HG02763 (cell line): ENCODE data around the gene GNAQ.
"Not testable (repeated sequence)": the region's sequence is repeated elsewhere in the genome, so short reads cannot be mapped to it uniquely, and the experiment has no call there.

Experiments
- ATAC-seq: cut with Tn5 transposase; IDR thresholded peaks from one replicate; pipeline ENCODE4 v1.9.1; 2021; ENCODE audit warnings: mild to moderate bottlenecking, moderate library complexity; ENCODE audit not compliant: unreplicated experiment

The GNAQ gene

DNA sequence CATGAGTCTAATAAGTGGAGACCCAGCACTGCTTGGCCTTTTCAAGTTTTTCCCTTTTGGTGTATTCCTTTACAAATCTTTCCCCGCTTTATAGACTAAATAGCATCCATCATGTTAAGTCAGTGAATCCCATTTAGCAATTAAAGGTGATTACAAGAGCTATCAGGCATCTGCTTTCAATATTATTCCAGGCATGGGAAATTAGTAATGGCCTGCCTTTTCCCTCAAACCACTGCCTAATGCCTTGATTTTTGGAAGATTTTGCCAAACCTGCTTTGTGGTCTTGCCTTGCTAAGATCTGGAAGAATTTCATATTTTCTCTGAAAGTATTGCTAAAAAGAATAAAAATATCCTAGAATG, 280.6 kb downstream of the GNAQ start:
- ATAC-seq = no peak

- ATAC-seq = no peak
These were observed 281.3 kb downstream of the GNAQ start for GRCh38 chr9:77750284-77750683.

DNA sequence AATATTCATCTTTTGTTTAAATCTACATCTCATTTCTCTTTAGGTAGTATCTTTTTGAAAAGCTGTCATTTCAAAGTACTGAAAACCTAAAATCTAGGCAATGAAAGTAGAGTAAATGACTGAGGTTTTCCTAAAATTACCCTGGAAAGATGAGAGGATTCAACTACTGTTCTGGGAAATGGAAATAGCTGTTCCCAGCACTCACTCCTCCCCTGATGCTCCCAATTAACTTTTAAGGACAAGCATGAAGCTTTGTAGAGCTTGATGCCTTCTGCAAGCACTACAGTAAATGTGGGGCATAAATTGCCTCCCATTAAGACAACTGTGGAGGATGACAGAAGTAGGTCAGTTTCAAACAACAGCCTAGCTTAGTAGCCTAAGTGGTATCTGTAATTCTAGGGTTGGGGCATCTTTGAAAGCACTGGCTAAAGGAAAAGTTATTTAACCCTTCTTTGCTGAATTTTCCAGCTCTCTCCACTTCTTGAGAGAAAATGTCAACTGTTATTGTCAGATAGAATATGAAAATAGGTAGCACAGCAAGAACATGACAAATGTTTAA, 283.3 kb downstream of the GNAQ start:
- ATAC-seq = no peak

DNA sequence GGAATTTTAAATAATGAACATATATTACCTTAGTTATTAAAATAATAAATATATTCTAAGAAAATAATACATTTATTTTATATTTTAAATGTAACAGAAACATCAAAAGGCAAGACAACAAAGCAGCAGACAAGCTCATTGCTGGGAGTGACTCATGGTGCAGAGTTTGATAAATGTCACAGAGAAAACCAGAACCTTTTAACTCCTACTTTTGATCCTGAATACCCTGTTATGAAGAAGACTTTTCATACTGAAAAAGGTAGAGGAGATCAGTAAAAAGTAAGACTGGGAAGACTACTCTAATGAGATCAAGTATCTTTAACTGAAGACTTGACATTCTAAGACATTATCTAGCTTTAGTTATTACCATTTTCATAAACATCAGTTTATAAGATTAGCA, 284.4 kb downstream of the GNAQ start:
- no peak for ATAC-seq

DNA sequence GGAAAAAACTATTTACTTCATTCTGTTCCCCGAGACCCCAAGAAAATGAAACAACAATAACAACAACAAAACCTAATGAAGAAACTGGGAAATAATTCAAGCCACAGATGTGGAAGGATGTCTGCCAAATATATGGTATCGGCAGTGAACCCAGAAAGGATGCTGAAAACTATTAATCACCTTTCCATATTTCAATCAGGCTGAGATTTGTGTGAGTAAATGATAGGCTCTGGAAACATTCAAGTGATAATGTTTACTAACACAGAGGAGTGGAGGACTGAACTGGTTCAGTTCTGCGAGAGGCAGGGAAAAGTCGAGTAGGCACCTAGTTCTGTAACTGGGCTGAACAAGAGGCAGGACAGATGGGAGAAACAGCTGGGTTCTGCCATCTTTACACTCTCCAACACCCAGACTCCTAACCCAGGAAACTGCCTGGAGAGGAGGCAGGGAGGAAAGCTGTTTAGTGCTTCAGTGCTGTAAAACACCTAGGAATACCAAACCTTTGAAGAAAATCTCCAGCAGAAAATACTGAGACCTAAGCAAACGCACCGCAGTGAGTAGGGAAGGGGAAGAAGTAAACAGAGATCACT, 286.7 kb downstream of the GNAQ start:
- no peak for ATAC-seq

DNA sequence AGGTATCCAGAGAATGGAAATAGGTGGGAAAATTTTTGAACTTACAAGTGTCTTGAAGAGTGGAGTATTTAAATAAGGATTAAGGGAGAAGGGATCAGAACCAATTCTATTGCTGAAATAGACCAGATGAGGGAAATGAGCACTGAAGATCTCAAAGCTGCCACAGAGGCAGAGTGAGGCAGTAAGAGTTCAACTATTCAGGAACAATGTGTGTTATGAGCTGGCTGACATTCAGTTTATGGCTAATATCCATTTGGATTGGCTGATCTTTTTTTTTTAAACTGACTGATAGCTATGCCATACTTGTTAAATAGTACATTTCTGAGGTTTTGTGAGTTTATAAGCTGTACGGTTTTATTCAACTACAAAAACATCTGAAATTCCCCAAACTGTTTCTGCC, 288.2 kb downstream of the GNAQ start:
- no peak for ATAC-seq

DNA sequence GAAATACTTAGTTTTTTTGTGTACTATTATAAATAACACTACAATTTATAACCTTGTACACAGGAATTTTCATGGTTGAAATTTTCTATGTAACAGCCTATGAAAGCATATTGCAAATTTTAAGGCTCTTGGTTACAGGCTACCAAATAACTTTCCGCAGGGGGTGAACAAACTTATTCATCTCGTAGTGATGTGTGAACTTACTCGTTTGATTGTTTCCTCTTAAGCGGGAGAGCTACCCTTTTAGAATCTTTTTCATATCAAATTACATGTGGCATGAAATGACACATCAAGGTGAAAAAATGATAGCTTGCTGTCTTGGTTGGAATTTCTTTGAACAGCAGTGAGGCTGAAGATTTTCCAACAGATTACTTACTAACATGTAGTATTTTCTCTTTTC, 292.7 kb downstream of the GNAQ start:
- ATAC-seq = no peak

GRCh38 chr9:77735494-77735893, 296.1 kb downstream of the GNAQ start:
- no peak for ATAC-seq

DNA sequence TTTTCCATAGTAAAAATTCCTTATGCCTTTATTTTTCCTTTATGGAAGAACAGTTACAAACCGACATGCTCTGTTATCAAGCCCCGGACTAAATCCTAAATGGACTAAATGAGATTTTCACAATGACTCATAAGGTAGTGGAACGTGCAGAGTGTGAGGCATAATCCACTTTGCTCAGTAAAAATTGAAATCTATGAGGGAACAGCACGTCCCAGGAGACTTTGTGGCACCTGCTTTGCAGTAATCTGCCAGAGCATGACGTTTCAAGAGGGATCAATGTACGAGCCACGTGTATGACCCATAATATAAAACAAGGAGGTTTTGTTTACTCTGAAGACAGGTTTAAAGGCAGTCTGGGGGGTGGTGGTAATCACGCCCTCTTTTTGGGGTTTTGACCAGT, 299.7 kb downstream of the GNAQ start:
- ATAC-seq = no peak

GRCh38 chr9:77731008-77731698, 300.5 kb downstream of the GNAQ start:
- no peak for ATAC-seq

- no peak for ATAC-seq
These were observed 302.4 kb downstream of the GNAQ start for GRCh38 chr9:77729177-77729576.

DNA sequence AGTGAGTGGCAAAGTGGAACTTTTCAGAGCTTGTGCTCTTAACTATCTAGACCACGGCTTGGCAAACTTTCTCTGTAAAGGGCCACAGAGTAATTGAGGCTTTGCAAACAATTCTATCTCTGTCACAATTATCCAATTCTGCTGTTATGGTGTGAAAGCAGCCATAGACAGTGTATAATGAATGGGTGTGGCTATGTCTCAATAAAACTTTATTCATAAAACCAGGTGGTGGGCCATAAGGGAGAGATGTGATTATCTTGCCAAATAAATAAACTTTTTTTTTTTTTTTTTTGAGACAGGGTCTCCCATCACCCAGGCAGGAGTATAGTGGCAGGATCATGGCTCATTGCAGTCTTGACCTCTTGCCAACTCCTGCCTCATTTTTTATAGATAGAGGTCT, 304.8 kb downstream of the GNAQ start:
- ATAC-seq = no peak

GRCh38 chr9:77726289-77726688, 305.3 kb downstream of the GNAQ start:
- no peak for ATAC-seq

DNA sequence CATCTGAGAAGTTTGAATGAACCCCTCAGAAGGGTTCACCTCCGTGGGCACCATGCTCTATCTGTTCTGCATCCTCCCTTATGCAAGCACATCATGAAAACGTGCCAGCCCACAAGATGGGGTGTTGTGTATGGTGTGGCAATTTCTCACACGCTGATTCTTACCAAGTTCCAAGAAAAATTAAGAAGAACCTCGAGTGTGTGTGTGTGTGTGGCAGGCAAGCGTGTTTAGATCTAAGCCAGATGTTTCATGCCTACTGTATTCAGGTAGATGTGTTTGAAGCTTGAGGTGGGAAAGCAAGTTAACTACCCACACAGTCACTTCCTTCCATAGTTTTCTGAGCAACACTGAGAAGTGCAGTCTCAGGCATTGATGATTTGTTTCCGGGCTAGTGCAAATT, 305.8 kb downstream of the GNAQ start:
- ATAC-seq = no peak

DNA sequence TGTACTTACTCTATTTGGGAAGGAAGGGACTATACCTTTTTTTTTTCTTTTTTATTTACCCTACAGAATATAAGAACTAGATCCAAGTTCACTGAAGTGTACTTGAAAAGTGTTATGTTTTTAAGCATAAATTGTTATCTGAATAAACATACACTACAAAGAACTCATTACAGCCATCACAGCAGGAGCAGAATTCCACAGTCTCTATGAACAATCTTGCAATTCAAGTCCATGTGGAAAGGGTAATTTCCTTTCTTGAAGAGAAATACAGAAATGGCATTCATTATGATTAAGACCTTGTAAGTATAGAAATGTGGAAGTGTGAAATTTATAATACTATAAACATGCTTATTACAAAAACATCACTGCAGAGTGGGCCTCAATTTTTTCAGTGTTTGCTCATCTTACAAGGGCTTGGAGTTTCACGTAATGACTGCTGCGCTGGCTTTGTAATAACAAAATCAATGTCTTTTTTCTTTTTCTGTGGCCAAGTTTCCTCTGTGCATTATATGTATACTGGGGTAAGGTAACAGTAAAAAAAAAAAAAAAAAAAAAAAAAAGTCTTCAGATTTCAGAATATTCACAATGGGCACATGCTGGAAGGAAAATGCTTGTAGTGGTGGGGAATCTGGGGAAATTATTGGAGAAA, 306.4 kb downstream of the GNAQ start:
- no peak for ATAC-seq

GRCh38 chr9:77721156-77721555, 310.5 kb downstream of the GNAQ start:
- ATAC-seq = not testable (repeated sequence)

DNA sequence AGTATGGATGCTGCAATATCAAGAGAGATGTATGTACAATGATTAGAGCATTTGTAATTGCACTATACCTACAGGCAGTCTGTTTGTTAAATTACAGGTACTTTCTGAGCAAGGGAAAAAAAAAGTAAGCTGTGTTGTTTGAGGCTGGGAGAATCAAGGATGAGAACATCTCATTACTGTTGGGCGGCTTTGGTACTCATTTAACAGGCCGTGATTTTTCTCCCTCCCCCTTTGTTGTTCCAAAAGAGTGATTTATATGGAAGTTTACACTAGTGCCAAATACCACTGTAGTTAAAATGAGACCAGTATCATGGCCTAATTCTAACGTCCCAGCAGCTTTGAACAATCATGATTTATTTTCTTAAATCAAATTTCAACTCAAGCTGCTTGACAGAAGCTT, 312.3 kb downstream of the GNAQ start:
- no peak for ATAC-seq

GRCh38 chr9:77718298-77718640, 313.3 kb downstream of the GNAQ start:
- not testable (repeated sequence) for ATAC-seq

GRCh38 chr9:77717608-77718297, 313.9 kb downstream of the GNAQ start:
- not testable (repeated sequence) for ATAC-seq

- no peak for ATAC-seq
These were observed 317.5 kb downstream of the GNAQ start for GRCh38 chr9:77714077-77714549.

DNA sequence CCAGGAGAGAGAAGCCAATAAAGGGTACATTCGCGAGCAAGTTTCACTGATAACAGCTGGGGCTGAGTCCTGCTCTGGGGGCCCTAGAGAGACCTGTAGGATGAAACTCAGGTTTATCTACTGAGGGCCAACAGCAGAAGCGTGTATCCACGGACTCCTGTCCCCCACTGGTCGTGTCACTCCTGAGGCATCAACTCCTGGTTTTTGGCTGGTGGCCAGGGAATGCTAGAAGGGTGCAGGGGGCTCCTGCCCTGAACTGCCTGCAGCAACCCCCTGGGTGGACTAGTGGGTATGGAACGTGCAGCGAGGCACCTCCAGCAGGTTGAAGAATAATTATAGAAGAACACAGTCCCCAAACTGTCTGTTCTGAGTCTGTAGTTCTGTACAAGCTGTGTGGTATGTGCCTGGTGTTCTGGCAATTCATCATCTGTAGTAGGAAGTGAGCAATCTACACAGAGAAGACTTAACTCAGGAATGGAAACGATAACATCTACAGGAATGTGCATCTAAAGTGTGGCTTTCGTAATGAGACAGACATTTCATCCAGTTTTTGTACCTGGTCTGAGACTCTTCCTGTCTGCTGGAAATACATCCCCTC, 319.0 kb downstream of the GNAQ start:
- no peak for ATAC-seq
